MCF 10A (cell line): ENCODE measurements around the gene TMEM41A. TPM values are rescaled to one million over a fixed set of nuclear protein-coding genes. Genes with fewer than 3 reads are reported as not detected.
"Not testable (repeated sequence)": the region's sequence is repeated elsewhere in the genome, so short reads cannot be mapped to it uniquely, and the experiment has no call there.

Experiments used
- BruUV-seq: library from RNA; stranded (reverse); fragments of 400-500 nt; replicated peaks from 2 replicates; lab custom pipeline; 2021; lab: Mats Ljungman, UMichigan
- CTCF ChIA-PET: fragments of 300-600 bp; sonication (Branson Sonifier 250); formaldehyde crosslinking; extraction: SDS; loops from one replicate; lab custom pipeline; 2021; ENCODE audit warnings: antibody characterized with exemption, inconsistent platforms; lab: Yijun Ruan, JAX
- POLR2A ChIA-PET: fragments of 300-600, 350-650 bp; sonication (Branson Sonifier 250); formaldehyde crosslinking; extraction: SDS; loops from one replicate; lab custom pipeline; 2020; ENCODE audit warnings: antibody characterized with exemption, inconsistent platforms; lab: Yijun Ruan, JAX
- DNase-seq: peaks from one replicate; pipeline ENCODE4 v3.0.0-alpha.2; 2018; ENCODE audit not compliant: unreplicated experiment
- H3K27ac Mint-ChIP-seq: one replicate; pipeline ENCODE4 v1.8.0; 2022; ENCODE audit warnings: mild to moderate bottlenecking, low read depth, mixed read lengths; ENCODE audit not compliant: unreplicated experiment
- H3K27me3 Mint-ChIP-seq: one replicate; pipeline ENCODE4 v1.8.0; 2022; ENCODE audit warnings: mixed read lengths; ENCODE audit not compliant: insufficient read depth, unreplicated experiment
- H3K36me3 Mint-ChIP-seq: one replicate; pipeline ENCODE4 v1.8.0; 2022; ENCODE audit warnings: mild to moderate bottlenecking, moderate library complexity, mixed read lengths; ENCODE audit not compliant: insufficient read depth, unreplicated experiment
- H3K4me1 Mint-ChIP-seq: one replicate; pipeline ENCODE4 v1.8.0; 2022; ENCODE audit warnings: mixed read lengths; ENCODE audit not compliant: insufficient read depth, unreplicated experiment
- H3K4me3 Mint-ChIP-seq: one replicate; pipeline ENCODE4 v1.8.0; 2022; ENCODE audit warnings: mild to moderate bottlenecking, moderate library complexity, mixed read lengths; ENCODE audit not compliant: unreplicated experiment
- H3K9me3 Mint-ChIP-seq: one replicate; pipeline ENCODE4 v1.8.0; 2022; ENCODE audit warnings: mixed read lengths; ENCODE audit not compliant: unreplicated experiment
- CTCF ChIP-seq: fragments of 200-600 bp; IDR thresholded peaks from one replicate; pipeline ENCODE4 v1.8.0; 2022; ENCODE audit warnings: antibody characterized with exemption, mild to moderate bottlenecking; ENCODE audit not compliant: unreplicated experiment
- intact Hi-C: fragments of 100-400 bp; cut with micrococcal nuclease; formaldehyde crosslinking; loops from 2 replicates; pipeline ENCODE4 v1.14.1; 2022
- total RNA-seq: library from RNA; stranded (reverse); gene quantifications from 2 replicates; pipeline ENCODE4 v1.2.3, GENCODE V29; 2022

The TMEM41A gene
- total RNA-seq, 1 experiment from 2014 or later = 15.3 TPM

DNA sequence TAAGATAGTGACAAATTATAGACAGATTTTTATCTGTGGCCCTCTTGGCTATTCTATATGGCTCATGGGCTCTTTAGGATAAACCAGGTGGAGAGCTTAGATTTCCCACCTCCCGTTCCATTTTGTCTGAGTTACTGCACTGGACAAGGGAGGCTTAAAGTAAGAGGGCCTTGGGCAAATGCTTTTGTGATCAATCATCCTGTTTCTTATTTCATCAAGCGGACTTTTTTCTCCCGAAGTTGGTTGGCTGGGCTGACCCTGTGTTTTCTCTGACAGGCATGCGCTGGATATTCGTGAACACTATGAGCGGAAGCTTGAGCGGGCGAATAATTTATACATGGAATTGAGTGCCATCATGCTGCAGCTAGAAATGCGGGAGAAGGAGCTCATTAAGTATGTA is 33.4 kb downstream of the TMEM41A start:
- Mint-ChIP-seq H3K27me3 (no peaks in the 10 kb centered on the region), H3K27ac (no peak overlapping the region), H3K36me3 (peaks cover 4% of the 10 kb centered on the region), H3K4me3 (no peak overlapping the region), H3K4me1 (no peaks in the 10 kb centered on the region), H3K9me3 (no peaks in the 10 kb centered on the region)
- BruUV-seq = no TSS peak
- ChIA-PET CTCF (no interaction called here), POLR2A (no interaction called here)
- TF ChIP-seq CTCF = no peak
- intact Hi-C loops = no loop called here
- no peak for DNase-seq

DNA sequence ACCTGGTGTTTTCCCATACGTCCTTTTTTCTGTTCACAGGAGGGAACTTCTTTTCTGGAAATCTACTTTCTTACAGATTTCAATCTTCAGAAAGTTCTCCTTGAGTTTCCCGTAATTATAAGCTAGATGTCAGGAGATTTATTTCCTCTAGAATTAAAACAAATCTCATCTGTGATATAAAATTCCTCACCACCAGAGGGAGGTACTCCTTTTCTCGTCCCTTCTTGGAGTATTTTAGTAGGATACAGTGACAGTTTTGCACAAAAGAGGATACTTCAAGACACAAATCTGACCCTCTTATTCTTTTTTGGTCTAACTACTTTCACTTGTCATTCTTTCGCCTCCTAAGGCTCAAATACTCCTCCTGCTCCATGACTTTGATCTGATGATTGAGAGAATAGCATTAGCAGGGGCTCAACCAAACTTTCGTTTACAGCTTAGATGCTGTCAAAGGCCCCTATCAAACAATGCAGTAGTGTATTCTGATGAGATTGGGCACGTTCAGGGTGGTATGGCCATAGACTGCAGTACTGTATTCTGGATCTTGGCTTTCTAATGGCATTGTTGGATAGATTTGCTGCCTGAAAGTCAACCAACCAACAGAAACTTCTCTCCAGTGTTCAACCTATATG is 38.0 kb downstream of the TMEM41A start:
- intact Hi-C loops = loop anchor here (1.0 to 5.0 kb wide), 2 partner anchors 98 to 116 kb away; no protein-coding TSS in a partner anchor

DNA sequence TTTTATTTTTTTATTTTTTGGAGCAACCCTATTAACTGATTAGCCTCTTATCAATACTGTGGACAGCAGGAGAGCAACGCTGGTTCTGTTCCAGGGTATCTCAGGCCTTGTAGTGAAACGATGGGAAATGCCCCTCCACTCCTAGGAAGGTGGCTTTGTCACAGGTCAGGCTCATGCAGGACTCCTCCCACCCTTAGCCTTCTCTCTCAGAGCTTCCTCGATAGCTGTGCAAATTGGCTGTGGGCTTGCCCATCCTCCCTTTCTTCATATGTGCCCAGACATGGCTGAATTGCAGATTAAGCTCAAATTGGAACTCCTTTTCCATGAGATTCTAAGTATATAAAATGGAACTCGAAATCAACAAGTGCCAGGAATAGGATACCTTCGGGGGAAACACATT is 38.5 kb downstream of the TMEM41A start:
- no peak for DNase-seq
- Mint-ChIP-seq H3K4me3 (no peak overlapping the region), H3K9me3 (no peaks in the 10 kb centered on the region), H3K27me3 (no peaks in the 10 kb centered on the region), H3K4me1 (no peaks in the 10 kb centered on the region), H3K27ac (no peak overlapping the region), H3K36me3 (no peaks in the 10 kb centered on the region)
- intact Hi-C loops = loop anchor here (1.0 to 5.0 kb wide), 2 partner anchors 99 to 117 kb away; no protein-coding TSS in a partner anchor
- TF ChIP-seq CTCF = no peak
- CTCF ChIA-PET = interaction anchor here (0.6 to 5.6 kb wide), 21 partner anchors 9 to 750 kb away, joined by 3 to 85 read pairs (median 4); partner anchors contain the start of gene LIPH
- POLR2A ChIA-PET = interaction anchor here (0.6 to 2.0 kb wide), 5 partner anchors 11 to 259 kb away, joined by 3 to 11 read pairs (median 6); partner anchors contain the start of gene SENP2
- BruUV-seq = no TSS peak

More for the DNA sequence above, 38.0 kb downstream of the TMEM41A start:
- H3K36me3 Mint-ChIP-seq = no peaks in the 10 kb centered on the region
- BruUV-seq = no TSS peak
- no peak overlapping the region for H3K4me3 Mint-ChIP-seq
- no peak overlapping the region for H3K27ac Mint-ChIP-seq
- TF ChIP-seq CTCF = peak; percentile 46
- POLR2A ChIA-PET = interaction anchor here (0.6 to 2.0 kb wide), 5 partner anchors 11 to 260 kb away, joined by 3 to 11 read pairs (median 6); partner anchors contain the start of gene SENP2
- no peaks in the 10 kb centered on the region for H3K4me1 Mint-ChIP-seq
- no peaks in the 10 kb centered on the region for H3K9me3 Mint-ChIP-seq
- H3K27me3 Mint-ChIP-seq = no peaks in the 10 kb centered on the region
- CTCF ChIA-PET = interaction anchor here (0.6 to 5.6 kb wide), 25 partner anchors 8 to 751 kb away, joined by 3 to 85 read pairs (median 4); partner anchors contain the start of gene LIPH
- peak; percentile 54 for DNase-seq

DNA sequence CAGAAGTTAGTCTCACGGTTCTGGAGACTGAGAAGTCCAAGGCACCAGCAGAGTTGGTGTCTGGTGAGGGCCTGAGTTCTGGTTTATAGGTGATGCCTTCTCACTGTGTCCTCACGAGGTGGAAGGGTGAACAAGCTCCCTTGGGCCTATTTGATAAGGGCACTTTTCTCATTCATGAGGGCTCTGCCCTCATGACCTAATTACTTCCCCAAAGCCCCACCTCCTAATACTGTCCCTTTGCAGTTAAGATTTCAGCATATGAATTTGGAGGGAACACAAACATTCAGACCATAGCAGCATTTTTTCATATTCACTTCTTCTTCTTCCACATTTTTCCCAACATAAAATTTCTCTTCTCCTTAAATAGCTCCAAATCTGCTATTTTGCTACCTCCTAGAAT is 41.5 kb downstream of the TMEM41A start:
- CTCF ChIA-PET = interaction anchor here (0.6 to 5.6 kb wide), 4 partner anchors 45 to 118 kb away, joined by 3 to 85 read pairs (median 9); no protein-coding TSS in a partner anchor
- no peak overlapping the region for H3K27ac Mint-ChIP-seq

GRCh38 chr3:185451432-185451831 is 47.4 kb downstream of the TMEM41A start:
- H3K36me3 Mint-ChIP-seq, H3K4me3 Mint-ChIP-seq, H3K27ac Mint-ChIP-seq, DNase-seq, H3K9me3 Mint-ChIP-seq, intact Hi-C loops, H3K4me1 Mint-ChIP-seq, H3K27me3 Mint-ChIP-seq, POLR2A ChIA-PET, BruUV-seq: not testable (repeated sequence)
- CTCF ChIA-PET = interaction anchor here (3.9 kb wide), 1 partner anchor 10 kb away, joined by 18 read pairs; no protein-coding TSS in a partner anchor

More for the DNA sequence above, 41.5 kb downstream of the TMEM41A start:
- intact Hi-C loops = no loop called here
- no peak overlapping the region for H3K4me3 Mint-ChIP-seq
- POLR2A ChIA-PET = no interaction called here
- no peaks in the 10 kb centered on the region for H3K9me3 Mint-ChIP-seq
- BruUV-seq = no TSS peak
- no peaks in the 10 kb centered on the region for H3K36me3 Mint-ChIP-seq
- H3K27me3 Mint-ChIP-seq = no peaks in the 10 kb centered on the region
- TF ChIP-seq CTCF = no peak
- no peak for DNase-seq
- no peaks in the 10 kb centered on the region for H3K4me1 Mint-ChIP-seq
